AG10803 (cell line): ENCODE results near the gene CRACDL.
"Not testable (repeated sequence)": the region's sequence is repeated elsewhere in the genome, so short reads cannot be mapped to it uniquely, and the experiment has no call there.

ENCODE experiments used
- DNase-seq: peaks from one replicate; pipeline ENCODE4 v3.0.0; 2010; ENCODE audit warnings: low read depth
- H3K4me3 ChIP-seq: 2 replicates; pipeline ENCODE4 v1.5.1; 2011; ENCODE audit warnings: mild to moderate bottlenecking, low read length, control low read depth
- TF ChIP-seq, protein P1 (sequence below): conservative IDR thresholded peaks from 2 replicates; pipeline ENCODE4 v1.5.1; 2011; ENCODE audit warnings: mild to moderate bottlenecking, low read length, control low read depth, inconsistent platforms

Gene CRACDL

DNA sequence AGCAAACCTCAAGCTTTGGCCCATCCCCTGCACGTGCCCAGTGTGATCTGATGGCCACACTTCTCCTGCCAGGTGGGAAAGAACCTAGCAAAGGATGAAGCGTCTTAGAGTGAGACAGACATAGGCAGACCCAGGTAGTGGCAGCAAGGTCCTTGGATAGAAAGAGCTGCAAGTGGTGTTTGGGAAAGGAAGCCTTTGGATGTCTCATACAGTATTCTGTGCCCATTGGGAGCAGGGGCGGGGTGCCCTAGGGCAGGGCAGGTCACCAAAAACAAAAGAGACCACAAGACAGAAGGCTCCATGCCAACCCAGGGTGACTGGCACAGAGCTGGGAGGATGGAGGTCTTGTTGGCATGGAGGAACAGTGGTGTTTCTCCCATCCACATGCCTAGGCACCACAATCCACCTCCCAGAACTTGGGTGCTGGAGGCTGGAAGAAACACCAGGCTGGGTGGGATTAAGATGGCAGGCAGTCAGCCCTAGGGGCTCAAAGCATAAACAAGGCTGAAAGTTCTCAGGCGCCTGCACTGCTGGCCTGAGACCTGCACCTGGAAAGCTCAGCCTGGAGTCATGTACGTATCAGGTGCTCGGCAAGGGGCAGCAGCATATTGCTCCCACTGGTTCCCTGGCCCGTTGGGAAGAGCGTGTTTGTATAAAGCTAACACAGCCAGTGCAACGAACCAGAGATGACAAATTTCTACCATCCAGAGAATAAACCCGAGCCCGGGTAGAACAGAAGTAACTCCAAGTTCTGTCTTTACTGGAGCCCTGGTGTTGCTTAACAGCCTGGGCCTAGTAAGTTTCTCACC, 52.9 kb downstream of the CRACDL start:
- DNase-seq: no peak
- no peak overlapping the region for H3K4me3 ChIP-seq
- TF ChIP-seq, protein P1, sequence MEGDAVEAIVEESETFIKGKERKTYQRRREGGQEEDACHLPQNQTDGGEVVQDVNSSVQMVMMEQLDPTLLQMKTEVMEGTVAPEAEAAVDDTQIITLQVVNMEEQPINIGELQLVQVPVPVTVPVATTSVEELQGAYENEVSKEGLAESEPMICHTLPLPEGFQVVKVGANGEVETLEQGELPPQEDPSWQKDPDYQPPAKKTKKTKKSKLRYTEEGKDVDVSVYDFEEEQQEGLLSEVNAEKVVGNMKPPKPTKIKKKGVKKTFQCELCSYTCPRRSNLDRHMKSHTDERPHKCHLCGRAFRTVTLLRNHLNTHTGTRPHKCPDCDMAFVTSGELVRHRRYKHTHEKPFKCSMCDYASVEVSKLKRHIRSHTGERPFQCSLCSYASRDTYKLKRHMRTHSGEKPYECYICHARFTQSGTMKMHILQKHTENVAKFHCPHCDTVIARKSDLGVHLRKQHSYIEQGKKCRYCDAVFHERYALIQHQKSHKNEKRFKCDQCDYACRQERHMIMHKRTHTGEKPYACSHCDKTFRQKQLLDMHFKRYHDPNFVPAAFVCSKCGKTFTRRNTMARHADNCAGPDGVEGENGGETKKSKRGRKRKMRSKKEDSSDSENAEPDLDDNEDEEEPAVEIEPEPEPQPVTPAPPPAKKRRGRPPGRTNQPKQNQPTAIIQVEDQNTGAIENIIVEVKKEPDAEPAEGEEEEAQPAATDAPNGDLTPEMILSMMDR: no peak

DNA sequence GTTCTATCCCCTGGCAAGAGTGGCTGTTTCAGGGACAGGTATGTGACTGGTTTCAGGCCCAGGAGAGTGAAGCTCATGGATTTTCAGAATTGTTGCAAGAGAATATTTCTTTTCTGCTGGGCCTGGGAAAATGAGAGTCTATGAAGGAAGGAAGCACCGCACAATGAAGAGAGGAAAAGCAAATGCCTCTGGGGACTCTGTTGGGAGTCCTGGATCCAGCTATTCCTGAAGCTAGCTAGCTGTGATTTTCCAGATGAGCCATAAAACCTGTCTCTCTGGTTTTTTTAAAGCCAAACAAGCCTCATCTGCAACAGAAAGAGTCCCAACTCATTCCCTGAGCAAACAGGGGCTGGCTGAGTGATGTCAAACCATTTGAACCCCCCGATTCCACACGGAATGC, 53.7 kb downstream of the CRACDL start:
- TF ChIP-seq, protein P1: no peak
- DNase-seq: no peak
- no peak overlapping the region for H3K4me3 ChIP-seq

DNA sequence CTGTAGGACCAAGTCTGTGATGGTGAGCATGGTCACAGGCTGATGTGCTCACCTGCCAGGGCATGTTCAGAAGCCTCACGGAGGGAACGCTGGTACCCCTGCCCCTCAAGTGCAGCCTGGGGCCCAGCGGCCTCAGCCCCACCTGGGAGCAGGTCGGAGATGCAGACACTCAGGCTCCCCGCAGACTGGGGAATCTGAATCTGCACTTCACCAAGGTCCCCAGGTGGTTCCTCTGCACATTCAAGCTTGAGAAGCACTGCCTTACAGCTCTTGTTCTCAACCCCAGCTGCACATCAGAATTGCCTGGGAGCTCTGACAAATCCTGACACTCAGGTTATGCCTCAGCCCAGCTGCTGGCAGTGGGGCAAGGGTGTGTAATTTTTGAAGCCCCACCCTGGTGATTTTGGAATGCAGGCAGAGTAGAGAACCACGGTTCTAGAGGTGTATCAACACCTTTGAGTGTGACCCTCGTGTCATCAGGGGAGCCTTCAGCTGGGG, 54.8 kb downstream of the CRACDL start:
- TF ChIP-seq, protein P1: no peak
- no peak for DNase-seq
- no peak overlapping the region for H3K4me3 ChIP-seq

DNA sequence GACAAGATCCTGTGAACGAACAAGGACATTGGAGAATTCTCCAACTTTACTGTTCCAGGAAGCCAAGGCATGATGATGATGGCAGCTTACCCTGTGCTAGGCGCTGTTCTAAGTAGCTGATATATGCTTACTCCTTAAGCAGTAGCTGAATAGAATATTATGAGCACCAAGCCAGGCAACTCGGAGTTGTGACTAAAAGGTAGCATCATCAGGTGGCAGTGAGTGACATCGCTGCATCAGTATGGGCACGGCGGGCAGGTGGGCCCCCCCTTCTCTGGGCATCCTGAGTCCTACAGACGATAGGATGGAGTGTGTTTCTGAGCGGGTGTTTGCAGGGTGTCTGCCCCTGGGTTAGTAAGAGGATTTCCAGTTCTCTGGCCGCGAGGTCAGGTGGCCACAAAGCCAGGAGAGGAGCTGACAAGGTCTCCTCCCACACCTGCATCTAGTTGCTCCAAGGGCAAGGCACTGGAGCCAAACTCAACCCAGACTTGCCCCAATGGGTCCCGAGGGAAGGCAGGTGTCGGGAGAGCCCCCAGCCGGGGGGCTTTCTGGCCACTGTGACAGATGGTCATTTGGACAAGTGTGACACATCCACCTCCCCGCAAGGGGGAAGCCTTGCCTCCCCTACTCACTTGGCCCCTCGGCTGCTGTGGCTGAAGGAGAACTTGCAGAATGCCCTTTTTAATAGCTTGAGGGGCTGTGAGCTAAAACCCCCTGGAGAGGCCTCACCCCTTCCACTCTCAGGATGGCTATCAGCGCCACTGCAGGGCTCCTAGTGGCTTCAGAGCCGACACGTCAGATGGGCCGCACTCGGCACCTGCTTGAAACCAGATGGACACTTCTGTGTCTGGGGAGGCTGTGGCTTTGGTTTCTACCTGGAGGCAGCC, 55.5 kb downstream of the CRACDL start:
- TF ChIP-seq, protein P1: no peak
- H3K4me3 ChIP-seq: no peak overlapping the region
- no peak for DNase-seq

DNA sequence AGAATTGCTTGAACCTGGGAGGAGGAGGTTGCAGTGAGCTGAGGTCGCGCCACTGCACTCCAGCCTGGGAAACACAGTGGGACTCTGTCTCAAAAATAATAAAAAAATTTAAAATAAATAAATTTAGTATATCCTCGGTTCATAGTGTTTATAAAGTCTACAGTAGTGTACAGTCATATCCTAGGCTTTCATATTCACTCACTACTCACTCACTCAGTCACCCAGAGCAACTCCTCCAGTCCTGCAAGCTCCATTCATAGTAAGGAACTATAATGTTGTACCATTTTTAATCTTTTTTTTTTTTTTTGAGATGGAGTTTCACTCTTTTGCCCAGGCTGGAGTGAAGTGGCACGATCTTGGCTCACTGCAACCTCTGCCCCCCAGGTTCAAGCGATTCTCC, 58.4 kb downstream of the CRACDL start:
- not testable (repeated sequence) for DNase-seq, H3K4me3 ChIP-seq

DNA sequence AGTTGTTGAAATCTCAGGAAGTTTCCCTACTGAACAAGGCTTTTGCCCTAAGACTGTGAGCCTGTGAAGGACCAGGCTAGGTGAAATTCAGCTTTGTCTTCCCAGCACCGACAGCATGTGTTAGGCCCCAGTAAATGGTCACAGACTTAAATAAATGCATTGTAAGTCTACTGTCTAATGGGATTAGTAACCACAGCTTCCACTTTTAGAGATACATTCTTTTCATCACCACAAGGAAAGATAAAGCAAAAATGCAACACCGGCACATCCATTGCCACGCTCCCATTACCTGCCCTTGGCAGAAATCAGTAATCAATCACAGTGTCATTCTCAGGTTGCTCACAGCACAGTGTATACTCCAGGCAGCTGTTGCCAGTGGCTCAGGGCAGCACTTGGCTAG, 59.3 kb downstream of the CRACDL start:
- DNase-seq: no peak
- TF ChIP-seq, protein P1: no peak
- H3K4me3 ChIP-seq: no peak overlapping the region

DNA sequence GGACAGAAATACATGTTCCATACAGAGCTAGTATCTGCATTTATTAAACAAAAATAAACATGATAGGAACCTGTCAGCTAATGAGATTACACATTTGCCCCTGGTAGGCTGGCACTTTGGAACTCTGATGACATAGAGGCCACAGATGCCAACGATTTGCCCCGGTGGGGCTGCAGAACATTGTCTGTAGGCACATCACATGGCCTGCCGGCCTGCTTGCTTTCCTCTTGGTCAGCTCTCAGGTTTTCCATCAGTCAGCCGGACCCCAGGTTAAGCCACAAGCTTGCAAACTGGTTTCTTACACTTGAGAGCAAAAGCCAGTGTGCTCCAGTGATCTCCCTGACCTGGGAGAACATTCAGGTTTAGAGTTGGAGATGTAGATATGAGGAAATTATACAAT, 60.3 kb downstream of the CRACDL start:
- TF ChIP-seq, protein P1: no peak
- H3K4me3 ChIP-seq: no peak overlapping the region

More for the DNA sequence above, 60.3 kb downstream of the CRACDL start:
- DNase-seq: no peak
